ENCODE measurements around the gene CDH18.

GRCh38 chr5:19538607-19539006 lies 449.4 kb downstream of the CDH18 start:
- no peak for TF ChIP-seq REST (IDR thresholded peaks at IDR 0.05; ENCODE audit: insufficient read depth in 1 of 2, low read depth in 2 of 2, low read length in 2 of 2)
- no peak for TF ChIP-seq TAF1 (IDR thresholded peaks at IDR 0.05; ENCODE audit: borderline replicate concordance, insufficient read depth, low read length)
- TF ChIP-seq POLR2AphosphoS5 (IDR thresholded peaks at IDR 0.05; ENCODE audit: low read depth, low read length), result no peak
- no peak for TF ChIP-seq FOXP2 (optimal IDR thresholded peaks at IDR 0.05; ENCODE audit: borderline replicate concordance, extremely low read depth, extremely low read length, insufficient read depth)
